Measurements from ENCODE around the gene SRPRB.

The SRPRB gene

DNA sequence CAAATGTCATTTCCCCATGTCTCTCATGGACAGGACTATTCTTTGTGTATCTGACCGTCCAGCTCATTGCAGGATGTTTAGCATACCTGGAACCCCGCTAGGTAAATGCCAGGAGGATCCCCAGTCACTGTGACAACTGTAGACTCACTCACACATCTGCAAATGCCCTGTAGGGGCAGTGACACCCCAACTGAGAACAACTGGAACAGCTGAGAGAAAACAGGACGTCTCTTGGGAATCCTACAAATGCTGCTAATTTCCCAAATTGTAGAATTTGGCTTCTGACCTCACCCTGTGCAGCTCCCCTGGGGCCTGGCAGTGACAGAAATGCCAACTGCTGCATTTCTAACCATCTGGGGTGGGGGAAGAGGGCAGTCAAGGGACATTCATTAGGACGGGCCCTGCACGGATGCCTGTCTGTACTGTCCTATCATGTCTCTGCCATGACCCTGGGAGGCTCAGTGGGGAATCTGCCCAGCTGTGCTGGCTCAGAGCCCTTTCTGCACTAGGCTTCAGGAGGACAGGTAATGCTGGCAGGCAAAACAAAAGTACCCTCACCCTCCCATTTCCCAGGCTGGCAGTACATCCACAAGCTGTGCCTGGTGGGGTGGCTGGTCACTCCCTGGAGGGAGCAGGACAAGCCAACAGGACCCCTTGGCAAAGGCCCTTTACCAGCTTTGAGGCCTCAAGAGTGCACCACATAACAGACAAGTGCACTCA, 59.7 kb downstream of the SRPRB start:
- no peak for DNase-seq (ENCODE audit: low read depth in 3 of 3)

DNA sequence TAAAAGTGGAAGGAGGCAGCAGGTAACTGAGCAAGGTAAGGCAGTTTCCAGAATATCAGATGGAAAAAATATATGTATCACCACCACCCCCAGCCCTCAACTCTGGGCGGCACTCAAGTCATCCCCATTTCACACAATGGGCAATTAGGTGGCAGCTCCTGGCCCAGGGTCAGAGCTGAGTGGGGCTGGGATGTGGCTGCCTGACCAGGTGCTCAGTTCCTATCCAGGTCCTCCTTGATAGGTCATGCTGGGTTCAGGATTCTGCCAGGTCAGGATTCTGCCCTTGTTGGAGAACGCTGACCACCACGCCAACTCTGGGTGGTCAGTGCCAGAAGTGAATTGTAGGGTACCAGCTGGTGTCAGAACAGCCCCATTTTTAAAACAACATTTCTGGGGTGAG, 60.5 kb downstream of the SRPRB start:
- DNase-seq (ENCODE audit: low read depth in 3 of 3): no peak

DNA sequence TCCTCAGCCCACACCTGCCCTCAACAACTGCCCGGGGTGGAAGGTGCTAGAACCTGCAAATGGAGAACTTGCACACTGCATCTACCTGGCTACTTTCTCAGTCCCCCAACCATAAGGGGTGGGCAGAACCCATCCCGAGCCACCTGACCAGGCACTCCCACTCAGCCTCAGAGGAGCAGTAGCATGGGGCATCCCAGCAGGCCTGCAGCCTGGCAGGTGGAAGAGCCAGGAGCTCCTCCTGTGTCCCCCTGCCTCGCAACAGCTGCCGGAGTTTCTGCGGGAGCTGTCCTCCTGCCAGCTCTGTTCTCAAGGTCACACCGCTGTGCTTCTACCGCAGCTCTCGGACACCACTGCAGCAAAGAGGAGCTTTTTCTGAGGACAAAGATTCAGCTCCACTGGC, 62.6 kb downstream of the SRPRB start:
- no peak for DNase-seq (ENCODE audit: low read depth in 3 of 3)

DNA sequence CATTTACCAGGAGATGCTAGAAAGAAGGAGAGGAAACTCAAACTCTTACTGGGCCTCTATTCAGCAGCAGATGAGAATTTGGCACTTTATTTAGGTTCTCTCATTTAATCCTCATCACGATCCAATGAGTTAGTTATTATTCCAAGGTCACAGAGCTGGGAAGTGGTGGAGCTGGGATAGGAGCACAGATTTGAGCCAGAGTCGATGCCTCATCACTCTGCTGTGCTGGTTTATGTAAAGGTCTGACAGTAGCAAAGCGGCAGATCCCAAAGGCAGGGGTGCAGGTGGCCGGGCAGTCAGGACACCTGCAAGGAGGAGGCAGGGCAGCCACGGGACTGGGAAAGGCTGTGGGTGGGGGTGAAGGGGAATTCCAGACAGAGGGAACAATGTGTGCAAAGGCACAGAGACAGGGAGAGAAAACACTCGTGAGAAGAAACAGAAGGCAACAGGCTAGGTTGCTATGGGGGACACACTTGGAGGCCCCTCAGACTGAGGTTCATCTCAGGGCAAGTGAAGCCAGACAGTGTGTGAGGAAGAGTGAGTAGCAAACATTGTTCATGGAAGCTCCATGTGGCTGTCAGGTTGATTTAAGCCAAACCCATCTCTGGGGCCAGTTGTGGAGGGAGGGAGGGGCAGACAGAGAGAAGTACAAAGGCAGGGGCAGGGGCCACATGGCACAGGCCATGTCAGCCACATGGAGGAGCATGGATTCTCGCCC, 63.3 kb downstream of the SRPRB start:
- DNase-seq (ENCODE audit: low read depth in 3 of 3): no peak

DNA sequence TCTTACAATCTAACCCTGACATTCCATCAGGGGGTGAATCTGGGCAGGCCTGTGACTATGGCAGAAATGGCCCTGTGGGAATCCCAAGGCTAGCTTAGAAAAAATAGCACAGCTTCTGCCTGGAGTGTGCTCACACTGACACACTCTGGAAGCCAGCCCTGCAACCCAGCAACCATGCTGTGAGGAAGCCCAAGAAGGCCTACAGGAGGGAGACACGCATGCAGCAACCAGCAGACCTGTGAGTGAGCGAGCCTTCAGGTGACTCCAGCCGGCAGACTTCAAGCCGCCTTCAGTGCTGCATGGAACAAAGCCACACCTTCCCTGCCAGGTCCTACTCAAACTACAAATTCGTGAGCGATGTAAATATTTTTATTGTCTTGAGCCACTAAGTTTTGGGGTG, 64.0 kb downstream of the SRPRB start:
- no peak for DNase-seq (ENCODE audit: low read depth in 3 of 3)

DNA sequence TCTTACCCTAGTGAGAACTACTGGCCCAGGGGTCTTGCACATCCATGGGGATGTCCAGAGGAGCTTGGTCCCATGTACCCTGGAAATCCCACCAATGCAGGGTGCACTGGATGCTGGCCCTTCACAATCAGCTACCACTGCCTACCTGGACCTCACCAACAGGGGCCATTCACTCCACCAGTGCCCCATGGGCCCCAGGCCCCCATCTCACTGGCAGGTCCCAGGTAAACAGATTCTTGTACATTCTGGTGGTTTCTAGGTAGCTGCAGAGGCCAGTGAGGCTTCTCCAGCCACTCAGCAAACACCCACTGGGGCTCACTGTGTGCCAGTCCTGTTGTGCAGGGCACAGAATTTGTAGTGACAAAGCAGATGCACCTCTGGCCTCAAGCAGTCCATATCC, 65.2 kb downstream of the SRPRB start:
- DNase-seq (ENCODE audit: low read depth in 3 of 3): no peak

All from stimulated activated CD4-positive, alpha-beta T cell treated with anti-CD3 and anti-CD28 coated beads, TNF-alpha, amount 100 ng/mL, for 4 hours (primary cell).